H4 (cell line): ENCODE results near the gene LAMC2. TPM values are rescaled to one million over a fixed set of nuclear protein-coding genes. Genes with fewer than 3 reads are reported as not detected.

ENCODE experiments used
- DNase-seq: peaks from one replicate; pipeline ENCODE4 v3.0.0-alpha.2; 2015; ENCODE audit warnings: low spot score
- total RNA-seq: library from RNA; depleted of rRNA; stranded (reverse); fragments of >200 nt; shearing (Covaris generic); gene quantifications from 2 replicates; pipeline ENCODE4 v1.2.3, GENCODE V29; 2014; rRNA removed

LAMC2 gene
- total RNA-seq, 1 experiment from 2014 or later, result 0.10 TPM

- no peak for DNase-seq
Measured at GRCh38 chr1:183287191-183287675, 101.2 kb downstream of the LAMC2 start.

- DNase-seq, result no peak
Measured at GRCh38 chr1:183288583-183288982, 102.5 kb downstream of the LAMC2 start.

GRCh38 chr1:183289051-183289496 lies 103.0 kb downstream of the LAMC2 start:
- no peak for DNase-seq

- no peak for DNase-seq
Measured at GRCh38 chr1:183290628-183291027, 104.6 kb downstream of the LAMC2 start.

- DNase-seq, result no peak
Measured at GRCh38 chr1:183291216-183291762, 105.2 kb downstream of the LAMC2 start.

GRCh38 chr1:183291802-183292514 lies 105.9 kb downstream of the LAMC2 start:
- no peak for DNase-seq

- DNase-seq, result no peak
Measured at GRCh38 chr1:183293241-183293640, 107.2 kb downstream of the LAMC2 start.

- no peak for DNase-seq
Measured at GRCh38 chr1:183293876-183294275, 107.8 kb downstream of the LAMC2 start.

Other genes with a start within 250 kb of the LAMC2 start
- gene SHCBP1L, start 233.1 kb upstream of the LAMC2 start, total RNA-seq, result not detected in 2 replicates
- gene LAMC1, start 162.8 kb upstream of the LAMC2 start, total RNA-seq, result 99.6 and 122 TPM in 2 replicates
- 0.14 and 1.4 TPM in 2 replicates for gene NMNAT2, start 232.1 kb downstream of the LAMC2 start, total RNA-seq